DOHH2 (cell line): ENCODE measurements around the gene MBD3L5.
A peak's percentile ranks its signal among the peaks of the same experiment; 100 is the strongest.

Experiments
- H3F3A ChIP-seq: fragments of 200-600 bp; sonication (generic), shearing (Covaris generic); 2 replicates; pipeline ENCODE4 v1.6.0; 2016; ENCODE audit warnings: antibody characterized with exemption, mild to moderate bottlenecking; ENCODE audit not compliant: control insufficient read depth, insufficient read depth
- H3K27ac ChIP-seq: fragments of 200-600 bp; sonication (generic); 2 replicates; pipeline ENCODE4 v1.5.1; 2014; ENCODE audit warnings: low read depth, mild to moderate bottlenecking, low read length, moderate library complexity
- H3K27me3 ChIP-seq: fragments of 200-600 bp; sonication (generic); 2 replicates; pipeline ENCODE4 v1.6.1; 2014; ENCODE audit warnings: mild to moderate bottlenecking, low read length, mixed read lengths; ENCODE audit not compliant: control insufficient read depth
- H3K36me3 ChIP-seq: fragments of 200-600 bp; sonication (generic); 2 replicates; pipeline ENCODE4 v1.6.1; 2014; ENCODE audit warnings: mild to moderate bottlenecking, low read length, moderate library complexity, mixed read lengths; ENCODE audit not compliant: control insufficient read depth
- H3K4me1 ChIP-seq: fragments of 200-600 bp; sonication (generic); 2 replicates; pipeline ENCODE4 v1.6.1; 2014; ENCODE audit warnings: mild to moderate bottlenecking, low read length, mixed read lengths; ENCODE audit not compliant: control insufficient read depth
- H3K4me2 ChIP-seq: fragments of 200-600 bp; sonication (generic); 2 replicates; pipeline ENCODE4 v1.6.0; 2014; ENCODE audit warnings: mild to moderate bottlenecking, low read length, moderate library complexity
- H3K4me3 ChIP-seq: fragments of 200-600 bp; sonication (generic); 2 replicates; pipeline ENCODE4 v1.5.1; 2014; ENCODE audit warnings: mild to moderate bottlenecking, low read length, mixed read lengths
- H3K79me2 ChIP-seq: fragments of 200-600 bp; sonication (generic); 2 replicates; pipeline ENCODE4 v1.6.1; 2014; ENCODE audit warnings: mild to moderate bottlenecking, low read length, mixed read lengths; ENCODE audit not compliant: control insufficient read depth
- H3K9me2 ChIP-seq: fragments of 200-600 bp; sonication (generic); replicated peaks from 2 replicates; pipeline ENCODE4 v1.6.1; 2014; ENCODE audit warnings: mild to moderate bottlenecking, low read length, mixed read lengths; ENCODE audit not compliant: control insufficient read depth
- H3K9me3 ChIP-seq: fragments of 200-600 bp; sonication (generic); 2 replicates; pipeline ENCODE4 v1.6.1; 2014; ENCODE audit warnings: antibody characterized with exemption, low read length, mixed read lengths; ENCODE audit not compliant: control insufficient read depth, insufficient read depth
- H4K20me1 ChIP-seq: fragments of 200-600 bp; sonication (generic); 2 replicates; pipeline ENCODE4 v1.6.0; 2014; ENCODE audit warnings: low read depth, mild to moderate bottlenecking, antibody characterized with exemption, low read length, moderate library complexity; ENCODE audit not compliant: control insufficient read depth, insufficient read depth
- EZH2phosphoT487 ChIP-seq: fragments of 200-600 bp; sonication (generic); IDR thresholded peaks from 2 replicates; pipeline ENCODE4 v1.6.1; 2017; ENCODE audit warnings: borderline replicate concordance, mild to moderate bottlenecking, antibody characterized with exemption, low read length, moderate library complexity, mixed read lengths
- TF ChIP-seq, protein P1 (sequence below): fragments of 200-600 bp; sonication (generic); IDR thresholded peaks from one replicate; pipeline ENCODE4 v1.5.1; 2014; ENCODE audit warnings: antibody characterized with exemption, mild to moderate bottlenecking, low read depth, low read length; ENCODE audit not compliant: poor library complexity, severe bottlenecking

The MBD3L5 gene

DNA sequence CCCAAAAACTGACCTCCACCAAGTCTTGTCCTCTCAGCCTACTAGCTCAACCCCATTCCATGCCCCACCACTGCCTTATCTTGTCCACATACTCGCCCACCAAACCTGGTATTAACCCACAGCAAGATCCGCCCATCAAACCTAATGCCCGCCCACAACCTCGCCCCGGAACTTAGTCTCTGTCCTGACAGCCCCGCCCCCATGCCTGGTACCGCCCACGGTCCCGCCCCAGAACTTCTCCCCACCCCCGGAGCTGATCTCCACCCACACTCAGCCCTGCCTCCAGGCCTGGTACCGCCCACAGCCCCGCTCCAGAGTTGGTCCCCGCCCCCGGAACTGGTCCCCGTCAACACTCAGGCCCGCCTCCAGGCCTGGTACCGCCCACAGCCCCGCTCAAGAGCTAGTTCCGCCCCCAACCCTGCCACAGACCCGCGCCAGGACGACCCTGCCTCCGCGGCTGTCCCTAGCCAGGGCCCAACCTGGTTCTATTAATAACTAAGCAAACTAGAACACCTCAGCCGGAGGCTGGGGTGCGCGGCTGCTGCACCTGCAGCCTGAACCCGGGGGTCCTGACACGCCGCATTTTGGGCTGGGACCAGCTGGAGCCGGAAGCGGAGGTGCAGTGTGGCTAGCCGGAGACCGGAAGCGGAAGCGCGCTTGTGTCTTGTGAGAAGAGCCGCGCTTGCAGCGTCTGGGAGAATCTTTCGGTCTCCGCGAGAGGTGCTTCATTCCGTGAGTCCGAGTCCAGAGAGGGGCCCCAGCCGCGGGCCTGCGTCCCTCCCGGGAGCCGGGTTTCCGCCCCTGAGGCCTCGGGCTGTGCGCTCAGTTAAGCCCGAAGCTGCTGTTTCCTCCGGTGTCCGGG is 38.9 kb downstream of the MBD3L5 start, which contains the start of gene ZNF557:
Gene ZNF557, plus strand, starts transcription at position 662 of the 862 bp plus-strand sequence. CDS start 5,372 bp downstream, outside the sequence.
- Histone ChIP-seq H3K79me2 (peaks cover 22% of the 10 kb centered on the region), H3K4me2 (peak within 1 kb of the TSS; percentile 95), H3K4me1 (peaks cover 16% of the 10 kb centered on the region)

DNA sequence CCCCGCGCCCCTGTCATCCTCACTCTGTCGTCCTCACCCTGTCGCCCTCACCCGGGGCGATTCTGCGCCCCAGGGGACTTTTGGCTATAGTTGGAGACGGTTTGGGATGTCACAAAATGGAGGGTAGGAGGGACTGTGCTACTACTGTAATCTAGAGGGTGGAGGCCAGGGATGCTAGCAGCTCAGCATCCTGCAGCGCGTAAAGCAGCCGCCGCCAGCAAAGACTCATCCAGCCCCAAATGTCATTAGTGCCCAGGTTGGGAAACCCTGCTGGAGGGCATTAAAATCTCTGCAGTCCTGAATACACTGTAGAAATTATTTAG is 39.5 kb downstream of the MBD3L5 start:
- Histone ChIP-seq H3K9me3 (no peaks in the 10 kb centered on the region), H4K20me1 (no peaks in the 10 kb centered on the region), H3K27me3 (no peaks in the 10 kb centered on the region), H3K4me3 (peak overlapping the region; percentile 89), H3K27ac (peak overlapping the region; percentile 74), H3K4me2 (peak overlapping the region; percentile 95), H3F3A (peaks cover 3% of the 10 kb centered on the region; the same call in 1 of the 2 replicates), H3K36me3 (peaks cover 45% of the 10 kb centered on the region), H3K4me1 (peaks cover 16% of the 10 kb centered on the region), H3K9me2 (no peaks in the 10 kb centered on the region), H3K79me2 (peaks cover 22% of the 10 kb centered on the region)
- TF ChIP-seq, protein P1, sequence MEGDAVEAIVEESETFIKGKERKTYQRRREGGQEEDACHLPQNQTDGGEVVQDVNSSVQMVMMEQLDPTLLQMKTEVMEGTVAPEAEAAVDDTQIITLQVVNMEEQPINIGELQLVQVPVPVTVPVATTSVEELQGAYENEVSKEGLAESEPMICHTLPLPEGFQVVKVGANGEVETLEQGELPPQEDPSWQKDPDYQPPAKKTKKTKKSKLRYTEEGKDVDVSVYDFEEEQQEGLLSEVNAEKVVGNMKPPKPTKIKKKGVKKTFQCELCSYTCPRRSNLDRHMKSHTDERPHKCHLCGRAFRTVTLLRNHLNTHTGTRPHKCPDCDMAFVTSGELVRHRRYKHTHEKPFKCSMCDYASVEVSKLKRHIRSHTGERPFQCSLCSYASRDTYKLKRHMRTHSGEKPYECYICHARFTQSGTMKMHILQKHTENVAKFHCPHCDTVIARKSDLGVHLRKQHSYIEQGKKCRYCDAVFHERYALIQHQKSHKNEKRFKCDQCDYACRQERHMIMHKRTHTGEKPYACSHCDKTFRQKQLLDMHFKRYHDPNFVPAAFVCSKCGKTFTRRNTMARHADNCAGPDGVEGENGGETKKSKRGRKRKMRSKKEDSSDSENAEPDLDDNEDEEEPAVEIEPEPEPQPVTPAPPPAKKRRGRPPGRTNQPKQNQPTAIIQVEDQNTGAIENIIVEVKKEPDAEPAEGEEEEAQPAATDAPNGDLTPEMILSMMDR, result no peak
- no peak for TF ChIP-seq EZH2phosphoT487

More for the DNA sequence above, 38.9 kb downstream of the MBD3L5 start, which contains the start of gene ZNF557:
- TF ChIP-seq, protein P1, result no peak
- TF ChIP-seq EZH2phosphoT487, result no peak
- Histone ChIP-seq H3K27ac (peak within 1 kb of the TSS; percentile 74), H3K9me2 (no peaks in the 10 kb centered on the region), H3K9me3 (no peaks in the 10 kb centered on the region), H3K27me3 (no peaks in the 10 kb centered on the region), H4K20me1 (no peaks in the 10 kb centered on the region), H3F3A (peaks cover 3% of the 10 kb centered on the region; the same call in 1 of the 2 replicates), H3K36me3 (peaks cover 40% of the 10 kb centered on the region), H3K4me3 (peak within 1 kb of the TSS; percentile 89)

DNA sequence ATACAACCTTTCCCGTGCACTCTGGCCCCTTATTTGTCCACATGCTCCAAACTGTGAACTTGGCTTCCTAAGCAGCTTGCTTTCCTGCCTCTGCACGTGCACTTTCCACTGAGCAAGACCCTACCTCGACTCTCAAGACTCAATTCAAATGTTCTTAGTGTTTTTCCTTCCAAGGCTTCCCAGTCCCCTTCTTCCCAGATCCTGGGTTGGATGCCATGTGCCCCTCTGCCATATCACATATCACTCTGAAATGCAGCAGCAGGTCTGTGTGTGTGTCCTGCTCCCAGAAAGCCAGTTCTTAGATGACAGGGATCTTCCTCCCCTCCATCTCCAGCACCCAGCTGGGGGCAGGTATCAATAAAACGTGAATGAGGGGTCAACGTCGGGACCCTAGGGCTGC is 42.2 kb downstream of the MBD3L5 start:
- Histone ChIP-seq H3K9me3 (peaks cover 4% of the 10 kb centered on the region; the same call in 1 of the 2 replicates), H3K27ac (no peak overlapping the region), H3K4me2 (no peak overlapping the region), H4K20me1 (no peaks in the 10 kb centered on the region), H3K36me3 (peaks cover 72% of the 10 kb centered on the region), H3K9me2 (no peaks in the 10 kb centered on the region), H3K79me2 (peaks cover 22% of the 10 kb centered on the region), H3F3A (no peaks in the 10 kb centered on the region), H3K4me3 (no peak overlapping the region), H3K27me3 (no peaks in the 10 kb centered on the region), H3K4me1 (peaks cover 16% of the 10 kb centered on the region)
- TF ChIP-seq, protein P1, result no peak
- TF ChIP-seq EZH2phosphoT487, result no peak
